Measurements from ENCODE around the gene PTPRQ.

GRCh38 chr12:80655751-80656150 is 211.7 kb downstream of the PTPRQ start:
- TF ChIP-seq POLR2A (IDR thresholded peaks at IDR 0.05; ENCODE audit: extremely low read depth, insufficient read length) (no peak), CTCF (IDR thresholded peaks at IDR 0.05; ENCODE audit: low read depth, low read length) (no peak), MYC (IDR thresholded peaks at IDR 0.05; ENCODE audit: low read depth, low read length) (no peak), MAX (IDR thresholded peaks at IDR 0.05; ENCODE audit: low read depth, low read length) (no peak)
